CD4-positive, alpha-beta T cell (primary cell): Measurements from ENCODE around the gene MED27. TPM values are rescaled to one million over a fixed set of nuclear protein-coding genes. Genes with fewer than 3 reads are reported as not detected.

Experiments
- ATAC-seq: fragments of 200-7000 bp; cut with Tn5 transposase; one replicate; pipeline ENCODE4 v1.10.0; 2022; ENCODE audit warnings: mild to moderate bottlenecking; ENCODE audit not compliant: poor library complexity
- CTCF ChIA-PET: fragments of 350-600 bp; sonication (Branson Sonifier 250); formaldehyde crosslinking; loops from one replicate; lab custom pipeline; 2021; ENCODE audit warnings: antibody characterized with exemption, inconsistent platforms; lab: Charles Lee
- POLR2A ChIA-PET: fragments of 350-600 bp; sonication (Branson Sonifier 250); formaldehyde crosslinking; loops from one replicate; lab custom pipeline; 2021; ENCODE audit warnings: antibody characterized with exemption, inconsistent platforms; lab: Charles Lee
- DNase-seq, 14 experiments: peaks; one replicate each; pipeline ENCODE4 v3.0.0-alpha.2; 2013 to 2020; ENCODE audit warnings: mixed read lengths in 2 of 14
- H3K27ac ChIP-seq, 2 donors: one replicate each; pipeline versions ENCODE4 v1.5.1 to v1.7.0; 2013; ENCODE audit warnings: low read length in 2 of 2, low read depth in 1 of 2, mild to moderate bottlenecking in 1 of 2
- H3K27me3 ChIP-seq, 2 experiments: 1 replicate in 1 of 2; 2 replicates in 1 of 2; pipeline versions ENCODE4 v1.6.1 to v1.7.0; 2013; ENCODE audit warnings: low read length in 2 of 2, control low read depth in 1 of 2, mild to moderate bottlenecking in 1 of 2, moderate library complexity in 1 of 2; ENCODE audit not compliant: insufficient read depth in 2 of 2, control insufficient read depth in 1 of 2
- H3K36me3 ChIP-seq: one replicate; pipeline ENCODE4 v1.6.1; 2013; ENCODE audit warnings: low read length, control low read depth; ENCODE audit not compliant: insufficient read depth
- H3K4me1 ChIP-seq: one replicate; pipeline ENCODE4 v1.6.1; 2013; ENCODE audit warnings: low read length, control low read depth; ENCODE audit not compliant: insufficient read depth
- H3K4me3 ChIP-seq: one replicate; pipeline ENCODE4 v1.5.1; 2013; ENCODE audit warnings: mild to moderate bottlenecking, low read length, moderate library complexity
- H3K9me3 ChIP-seq, 2 experiments: 1 replicate in 1 of 2; 2 replicates in 1 of 2; pipeline versions ENCODE4 v1.6.1 to v1.7.0; 2013; ENCODE audit warnings: low read length in 2 of 2, mild to moderate bottlenecking in 2 of 2, control low read depth in 1 of 2, moderate library complexity in 1 of 2; ENCODE audit not compliant: control insufficient read depth in 1 of 2, insufficient read depth in 1 of 2
- H3K27ac Mint-ChIP-seq: one replicate; pipeline ENCODE4 v1.8.0; 2020; ENCODE audit warnings: mixed read lengths
- H3K27me3 Mint-ChIP-seq: one replicate; pipeline ENCODE4 v1.8.0; 2021; ENCODE audit warnings: mixed read lengths
- H3K36me3 Mint-ChIP-seq: one replicate; pipeline ENCODE4 v1.8.0; 2021; ENCODE audit warnings: low read depth, mixed read lengths
- H3K4me1 Mint-ChIP-seq: one replicate; pipeline ENCODE4 v1.8.0; 2021; ENCODE audit warnings: low read depth, mixed read lengths
- H3K4me3 Mint-ChIP-seq: one replicate; pipeline ENCODE4 v1.8.0; 2020; ENCODE audit warnings: mild to moderate bottlenecking, mixed read lengths
- H3K9me3 Mint-ChIP-seq: one replicate; pipeline ENCODE4 v1.8.0; 2020; ENCODE audit warnings: mixed read lengths
- intact Hi-C, 2 experiments: fragments of 100-400 bp; cut with DNase I in 1 of 2; cut with micrococcal nuclease in 1 of 2; formaldehyde crosslinking; loops; one replicate each; pipeline versions ENCODE4 v1.15.1 to v1.9.0; 2023 to 2025; cut with DNase I, micrococcal nuclease
- total RNA-seq, 174 experiments: library from RNA in 2 of 174; stranded (reverse) in 2 of 174; gene quantifications; one replicate each; pipeline ENCODE4 v1.2.3 and lab custom pipeline; 2021 to 2026
- TF ChIP-seq, protein P1 (sequence below): fragments of 200-600 bp; IDR thresholded peaks from one replicate; pipeline ENCODE4 v1.8.0; 2022; ENCODE audit warnings: antibody characterized with exemption, mild to moderate bottlenecking

The MED27 gene
- total RNA-seq, 2 experiments from 2014 or later, result 15.0 to 17.4 TPM

DNA sequence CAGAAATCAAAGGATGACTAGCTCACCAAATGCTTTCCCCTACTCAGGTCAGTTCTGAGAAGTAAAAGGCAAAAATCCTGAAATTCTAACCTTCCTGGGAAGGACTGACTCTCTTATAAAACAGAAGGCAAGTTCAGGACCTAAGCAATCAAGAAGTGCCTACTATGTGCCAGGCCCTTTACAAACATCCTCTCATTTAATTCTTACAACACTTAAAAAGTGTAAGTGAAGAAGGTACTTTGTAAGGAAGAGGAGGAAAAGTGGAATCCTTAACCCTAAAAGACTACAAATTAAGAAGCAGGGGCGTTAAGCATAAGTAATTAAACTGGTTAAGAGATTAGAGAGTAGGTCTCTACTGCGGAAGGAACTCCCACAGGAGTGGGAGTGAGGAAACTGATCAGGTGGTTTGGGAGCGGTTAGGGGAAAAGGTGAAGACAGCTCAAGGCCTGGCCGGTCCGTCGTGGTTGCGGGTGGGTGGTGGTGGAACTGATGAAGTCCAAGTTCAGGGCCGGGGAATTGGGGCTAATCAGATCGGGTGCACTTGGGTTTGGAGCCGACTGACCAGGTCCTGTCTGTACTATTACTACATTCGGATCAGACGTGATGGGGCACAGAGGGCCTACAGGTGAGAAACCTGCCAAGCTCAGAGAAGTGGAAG lies 839 bp downstream of the MED27 start:
- peak in 1 of 14 experiments; percentile 0 for DNase-seq
- Mint-ChIP-seq H3K27me3 (peaks cover 8% of the 10 kb centered on the region), H3K4me1 (peaks cover 50% of the 10 kb centered on the region), H3K36me3 (peaks cover 51% of the 10 kb centered on the region), H3K9me3 (no peaks in the 10 kb centered on the region), H3K27ac (peak overlapping the region; percentile 68), H3K4me3 (peak overlapping the region; percentile 91)
- POLR2A ChIA-PET, result interaction anchor here (0.7 to 1.7 kb wide), 2 partner anchors 163 to 591 kb away, joined by 3 to 7 read pairs; partner anchors contain the start of gene GTF3C4
- CTCF ChIA-PET, result no interaction called here
- Histone ChIP-seq H3K27me3 (peaks cover 0 to 2% of the 10 kb centered on the region in 2 experiments), H3K4me1 (peaks cover 19% of the 10 kb centered on the region), H3K4me3 (peak overlapping the region; percentile 88), H3K36me3 (peaks cover 22% of the 10 kb centered on the region), H3K9me3 (no peaks in the 10 kb centered on the region), H3K27ac (no peak overlapping the region)
- no peak for ATAC-seq
- intact Hi-C loops, result loop anchor here in 1 of 2 experiments (1.0 to 10.0 kb wide), 4 partner anchors 314 to 799 kb away; partner anchors contain the start of genes AK8, GTF3C4, SPACA9 and TTF1
- TF ChIP-seq, protein P1, sequence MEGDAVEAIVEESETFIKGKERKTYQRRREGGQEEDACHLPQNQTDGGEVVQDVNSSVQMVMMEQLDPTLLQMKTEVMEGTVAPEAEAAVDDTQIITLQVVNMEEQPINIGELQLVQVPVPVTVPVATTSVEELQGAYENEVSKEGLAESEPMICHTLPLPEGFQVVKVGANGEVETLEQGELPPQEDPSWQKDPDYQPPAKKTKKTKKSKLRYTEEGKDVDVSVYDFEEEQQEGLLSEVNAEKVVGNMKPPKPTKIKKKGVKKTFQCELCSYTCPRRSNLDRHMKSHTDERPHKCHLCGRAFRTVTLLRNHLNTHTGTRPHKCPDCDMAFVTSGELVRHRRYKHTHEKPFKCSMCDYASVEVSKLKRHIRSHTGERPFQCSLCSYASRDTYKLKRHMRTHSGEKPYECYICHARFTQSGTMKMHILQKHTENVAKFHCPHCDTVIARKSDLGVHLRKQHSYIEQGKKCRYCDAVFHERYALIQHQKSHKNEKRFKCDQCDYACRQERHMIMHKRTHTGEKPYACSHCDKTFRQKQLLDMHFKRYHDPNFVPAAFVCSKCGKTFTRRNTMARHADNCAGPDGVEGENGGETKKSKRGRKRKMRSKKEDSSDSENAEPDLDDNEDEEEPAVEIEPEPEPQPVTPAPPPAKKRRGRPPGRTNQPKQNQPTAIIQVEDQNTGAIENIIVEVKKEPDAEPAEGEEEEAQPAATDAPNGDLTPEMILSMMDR, result no peak

DNA sequence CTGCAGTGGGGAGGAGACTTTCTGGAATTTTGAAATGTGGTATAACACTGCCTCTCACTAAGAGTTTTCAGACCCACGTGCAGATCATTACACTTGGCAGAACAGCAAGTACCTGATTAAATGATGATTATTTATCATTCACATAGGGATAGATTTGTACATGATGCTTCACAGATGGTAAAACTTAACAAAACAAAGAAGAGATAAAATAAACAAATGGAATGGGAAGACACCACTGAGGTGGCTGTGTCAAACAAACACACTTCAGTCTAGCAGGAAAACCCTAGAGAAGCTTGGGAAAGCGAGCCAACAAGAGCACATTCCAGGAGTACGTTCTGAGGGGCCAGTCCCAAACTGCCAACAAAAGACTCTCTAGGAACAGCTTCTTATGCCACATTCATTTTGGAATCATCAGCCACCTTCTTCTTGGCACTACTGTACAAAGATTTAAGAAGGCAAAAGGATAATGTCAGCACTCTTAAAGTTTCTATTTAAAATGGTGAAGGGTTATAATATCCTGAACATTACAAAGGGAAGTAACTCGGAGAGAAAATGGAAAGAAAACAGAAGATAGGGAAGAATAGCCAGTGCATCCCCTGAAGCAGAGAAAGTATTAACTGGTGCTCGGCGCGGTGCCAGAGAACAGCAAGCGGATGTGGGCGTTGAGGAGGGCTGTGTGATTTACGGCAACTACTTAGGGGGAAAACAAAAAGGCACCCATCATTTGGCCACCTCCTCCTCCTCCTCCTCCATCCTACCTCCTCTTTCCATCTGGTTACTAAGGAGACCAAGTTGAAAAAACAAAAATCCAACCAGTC lies 1.6 kb downstream of the MED27 start:
- Mint-ChIP-seq H3K4me3 (peak overlapping the region; percentile 91), H3K27ac (peak overlapping the region; percentile 68), H3K36me3 (peaks cover 58% of the 10 kb centered on the region), H3K27me3 (peaks cover 7% of the 10 kb centered on the region), H3K4me1 (peaks cover 58% of the 10 kb centered on the region), H3K9me3 (no peaks in the 10 kb centered on the region)
- ATAC-seq (no peak), DNase-seq (peak in 13 of 14 experiments; percentile 6 to 62 (median 20))
- intact Hi-C loops, result loop anchor here in 1 of 2 experiments (5.0 to 10.0 kb wide), 2 partner anchors 313 to 329 kb away; partner anchors contain the start of gene TTF1
- TF ChIP-seq, protein P1, result no peak
- Histone ChIP-seq H3K36me3 (peaks cover 22% of the 10 kb centered on the region), H3K4me1 (peaks cover 19% of the 10 kb centered on the region), H3K27me3 (peaks cover 0 to 2% of the 10 kb centered on the region in 2 experiments), H3K27ac (no peak overlapping the region), H3K9me3 (no peaks in the 10 kb centered on the region), H3K4me3 (peak overlapping the region; percentile 88)
- CTCF ChIA-PET, result interaction anchor here (0.6 kb wide), 1 partner anchor 938 kb away, joined by 3 read pairs; no protein-coding TSS in a partner anchor
- POLR2A ChIA-PET, result interaction anchor here (0.7 kb wide), 1 partner anchor 592 kb away, joined by 3 read pairs; the partner anchor contains the start of gene GTF3C4

DNA sequence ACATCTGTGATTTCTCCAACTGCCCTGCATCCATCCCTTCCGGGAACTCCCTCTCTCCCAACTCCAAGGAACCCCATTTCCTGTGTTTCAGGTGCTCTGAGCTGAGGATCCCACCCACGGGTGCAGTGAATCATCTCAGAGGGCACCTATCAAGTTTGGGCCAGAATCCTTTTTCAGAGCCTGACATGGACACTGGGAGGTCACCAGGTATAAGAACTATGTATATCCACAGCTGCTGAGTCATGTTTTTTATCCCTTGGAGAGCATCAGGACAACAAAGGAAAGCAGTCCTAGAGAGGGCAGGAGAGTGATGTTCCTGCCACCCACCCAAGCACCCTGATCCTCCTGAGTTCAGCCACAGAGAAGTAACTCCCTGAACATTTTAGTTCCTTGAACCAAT lies 3.8 kb downstream of the MED27 start:
- peaks cover 0 to 2% of the 10 kb centered on the region in 2 experiments for H3K27me3 ChIP-seq
- no peaks in the 10 kb centered on the region for H3K27me3 Mint-ChIP-seq
- H3K9me3 ChIP-seq, result no peaks in the 10 kb centered on the region
- TF ChIP-seq, protein P1, result no peak
- ATAC-seq (no peak), DNase-seq (no peak)
- H3K9me3 Mint-ChIP-seq, result no peaks in the 10 kb centered on the region
- peaks cover 77% of the 10 kb centered on the region for H3K4me1 Mint-ChIP-seq
- ChIA-PET POLR2A (interaction anchor here (1.6 kb wide), 1 partner anchor 950 kb away, joined by 5 read pairs; the partner anchor contains the start of gene NUP214), CTCF (no interaction called here)
- H3K4me3 Mint-ChIP-seq, result peak overlapping the region; percentile 51
- peaks cover 81% of the 10 kb centered on the region for H3K36me3 Mint-ChIP-seq
- H3K27ac Mint-ChIP-seq, result no peak overlapping the region
- H3K4me3 ChIP-seq, result no peak overlapping the region
- H3K27ac ChIP-seq, result no peak overlapping the region
- H3K4me1 ChIP-seq, result peaks cover 27% of the 10 kb centered on the region
- intact Hi-C loops, result loop anchor here in 1 of 2 experiments (5.0 to 10.0 kb wide), 2 partner anchors 311 to 331 kb away; partner anchors contain the start of gene TTF1
- H3K36me3 ChIP-seq, result peaks cover 44% of the 10 kb centered on the region
